NCI-H1417 treated with DMSO at 0.1 percent for 48 hours (cell line): ENCODE measurements around the gene ZNF253.
A peak's percentile ranks its signal among the peaks of the same experiment; 100 is the strongest.
"Not testable (repeated sequence)": the region's sequence is repeated elsewhere in the genome, so short reads cannot be mapped to it uniquely, and the experiment has no call there.

Experiments used
- DNase-seq: peaks from one replicate; lab custom pipeline; 2025; lab: John Stamatoyannopoulos, UW

Gene ZNF253

DNA sequence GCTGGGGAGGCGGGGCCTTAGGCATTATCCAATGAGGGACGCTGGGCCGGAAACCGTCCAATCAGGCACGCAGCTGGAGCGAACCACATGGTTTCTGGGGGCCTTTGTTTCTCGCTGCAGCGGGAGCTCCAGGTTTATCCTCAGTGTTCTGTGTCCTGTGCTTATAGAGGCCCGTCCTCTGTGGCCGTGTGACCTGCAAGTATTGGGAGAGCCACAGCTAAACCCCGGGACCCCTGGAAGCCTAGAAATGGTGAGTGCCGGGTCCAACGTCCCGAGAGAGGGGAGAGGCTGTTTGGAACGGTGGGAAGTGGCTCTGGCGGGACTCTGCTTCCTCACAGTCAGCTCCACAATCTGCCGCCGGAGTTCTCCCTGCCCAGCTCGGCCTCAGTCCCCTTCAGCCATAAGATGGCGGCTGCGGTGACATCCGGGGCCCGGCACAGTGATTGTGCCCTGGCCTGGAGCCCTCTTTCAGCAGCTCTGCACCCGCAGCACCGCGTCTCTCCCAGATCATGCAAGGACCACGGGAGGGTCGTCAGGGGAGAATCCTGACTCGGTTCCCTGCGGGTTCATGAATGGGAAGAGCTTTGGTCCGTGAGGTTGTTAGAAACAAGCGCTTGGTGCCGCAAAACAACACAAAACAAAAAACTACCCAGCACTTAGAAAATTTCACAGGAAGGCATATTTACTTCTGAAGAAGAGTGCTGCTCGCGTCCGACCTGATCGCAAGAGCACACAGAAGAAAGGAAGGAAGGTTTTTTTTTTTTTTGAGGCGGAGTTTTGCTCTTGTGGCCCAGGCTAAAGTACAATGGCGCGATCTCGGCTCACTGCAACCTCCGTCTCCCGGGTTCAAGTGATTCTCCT lies at the start of gene ZNF253:
Gene ZNF253, plus strand, starts transcription at position 133 of the 861 bp plus-strand sequence. Its CDS starts 115 bp downstream, at position 248.
- peak; percentile 86 for DNase-seq

GRCh38 chr19:19816679-19817078 lies 49.0 kb upstream of the ZNF253 start:
- no peak for DNase-seq

- DNase-seq: no peak
Measured at GRCh38 chr19:19817357-19817756, 48.3 kb upstream of the ZNF253 start.

DNA sequence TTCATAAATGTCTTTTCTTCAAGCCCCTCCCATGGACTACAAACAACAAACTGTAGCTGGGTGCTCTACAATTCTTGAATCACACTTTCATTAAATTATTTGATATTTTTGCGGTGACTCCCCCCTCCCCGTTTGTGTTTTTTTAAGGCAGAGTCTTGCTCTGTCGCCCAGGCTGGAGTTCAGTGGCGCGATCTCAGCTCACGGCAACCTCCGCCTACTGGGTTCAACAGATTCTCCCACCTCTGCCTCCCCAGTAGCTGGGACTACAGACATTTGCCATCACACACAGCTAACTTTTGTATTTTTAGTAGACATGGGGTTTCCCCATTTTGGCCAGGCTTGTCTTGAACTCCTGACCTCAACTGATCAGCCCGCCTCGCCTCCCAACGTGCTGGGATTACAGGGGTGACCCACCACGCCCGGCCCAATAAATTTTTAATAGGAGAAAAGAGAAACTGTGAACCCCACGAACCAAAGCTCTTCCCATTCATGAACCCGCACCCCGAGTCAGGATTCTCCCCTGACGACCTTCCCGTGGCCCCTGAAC lies 44.8 kb upstream of the ZNF253 start:
- no peak for DNase-seq

DNA sequence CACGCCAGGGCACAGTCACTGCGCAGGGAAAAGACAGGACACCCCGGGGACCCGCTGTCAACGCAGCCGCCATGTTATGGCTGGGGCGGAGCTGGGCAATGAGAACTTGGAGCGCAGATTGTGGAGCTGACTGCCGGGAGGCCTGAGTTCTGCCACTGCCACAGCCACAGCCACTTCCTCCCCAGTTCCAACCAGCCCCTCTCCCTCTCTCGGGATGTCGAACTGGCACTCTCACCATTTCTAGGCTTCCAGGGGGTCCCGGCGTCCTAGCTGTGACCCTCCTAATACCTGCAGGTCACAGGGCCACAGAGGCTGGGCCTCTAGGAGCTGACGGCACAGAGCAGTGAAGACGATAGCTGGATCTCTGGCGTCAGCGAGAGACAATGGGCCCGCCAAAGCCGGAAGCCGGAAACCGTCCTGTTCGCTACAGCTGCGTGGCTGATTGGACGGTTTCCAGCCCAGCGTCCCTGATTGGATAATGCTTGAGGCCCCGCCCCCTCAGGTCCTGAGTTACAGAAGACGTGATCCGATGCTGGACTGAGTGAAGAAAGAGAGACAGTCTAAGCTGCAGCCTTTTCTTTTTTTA lies 44.2 kb upstream of the ZNF253 start, which contains the start of gene ZNF506:
Gene ZNF506, minus strand, starts transcription at position 385 of the 586 bp plus-strand sequence. Its CDS starts 147 bp downstream, at position 238.
- DNase-seq: peak; percentile 75

DNA sequence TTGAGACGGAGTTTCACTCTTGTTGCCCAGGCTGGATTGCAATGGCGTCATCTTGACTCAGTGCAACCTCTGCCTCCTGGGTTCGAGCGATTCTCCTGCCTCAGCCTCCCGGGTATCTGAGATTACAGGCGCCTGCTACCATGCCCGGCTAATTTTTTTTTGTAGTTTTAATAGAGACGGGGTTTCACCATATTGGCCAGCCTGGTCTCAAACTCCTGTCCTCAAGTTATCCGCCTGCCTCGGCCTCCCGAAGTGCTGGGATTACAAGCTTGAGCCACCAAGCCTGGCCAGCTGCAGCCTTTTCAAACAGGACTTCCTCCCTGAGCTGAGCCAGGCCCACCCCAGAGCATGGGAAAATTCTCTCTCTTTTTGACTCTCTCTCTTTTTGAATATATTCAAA lies 43.7 kb upstream of the ZNF253 start:
- DNase-seq: not testable (repeated sequence)

DNA sequence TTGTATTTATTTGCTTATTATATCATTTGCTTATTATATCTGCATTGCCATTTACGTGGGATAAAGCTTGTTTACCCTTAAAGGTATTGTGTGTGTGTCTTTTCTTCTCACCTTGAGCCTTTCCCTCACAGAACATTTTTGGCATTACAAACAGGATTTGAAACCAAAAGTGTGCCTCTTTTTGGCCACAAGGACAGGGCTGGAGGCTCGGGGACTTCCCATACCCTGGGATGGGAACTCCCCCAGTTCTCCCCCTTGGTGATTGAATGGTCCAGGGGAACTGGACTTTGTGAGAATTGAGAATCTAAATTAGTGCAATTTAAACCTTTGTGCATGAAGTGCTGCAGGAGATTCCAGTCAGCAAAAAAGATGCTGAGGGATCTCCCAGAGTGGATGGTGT lies 41.8 kb upstream of the ZNF253 start:
- DNase-seq: no peak

DNA sequence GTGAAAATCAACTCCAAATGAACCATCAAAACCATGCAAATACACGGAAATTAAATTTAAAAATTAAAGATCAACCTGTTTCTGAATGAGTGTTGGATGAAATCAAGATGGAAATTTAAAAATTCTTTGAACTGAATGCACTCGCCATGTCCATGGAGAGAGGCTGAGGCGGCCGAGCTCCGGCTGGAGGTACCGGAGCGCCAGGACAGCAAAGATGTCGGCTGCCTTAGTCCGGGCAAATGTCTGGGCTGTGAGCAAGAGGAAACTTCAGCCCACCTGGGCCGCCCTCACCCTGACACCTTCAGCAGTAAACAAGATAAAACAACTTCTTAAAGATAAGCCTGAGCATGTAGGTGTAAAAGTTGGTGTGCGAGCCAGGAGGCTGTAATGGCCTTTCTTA lies 38.8 kb upstream of the ZNF253 start:
- DNase-seq: no peak

DNA sequence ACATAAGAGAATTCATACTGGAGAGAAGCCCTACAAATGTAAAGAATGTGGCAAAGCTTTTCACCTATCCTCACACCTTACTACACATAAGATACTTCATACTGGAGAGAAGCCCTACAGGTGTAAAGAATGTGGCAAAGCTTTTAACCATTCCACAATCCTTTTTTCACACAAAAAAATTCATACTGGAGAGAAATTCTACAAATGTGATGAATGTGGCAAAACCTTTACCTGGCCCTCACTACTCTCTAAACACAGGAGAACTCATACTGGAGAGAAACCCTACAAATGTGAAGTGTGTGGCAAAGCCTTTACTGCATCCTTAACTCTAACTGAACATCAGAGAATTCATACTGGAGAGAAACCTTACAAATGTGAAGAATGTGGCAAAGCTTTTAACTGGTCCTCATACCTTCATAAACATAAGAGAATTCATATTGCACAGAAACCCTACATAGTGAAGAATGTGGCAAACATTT lies 30.1 kb upstream of the ZNF253 start:
- DNase-seq: no peak

GRCh38 chr19:19847781-19848180 lies 17.9 kb upstream of the ZNF253 start:
- DNase-seq: no peak

- no peak for DNase-seq
Measured at GRCh38 chr19:19849056-19849455, 16.6 kb upstream of the ZNF253 start.

DNA sequence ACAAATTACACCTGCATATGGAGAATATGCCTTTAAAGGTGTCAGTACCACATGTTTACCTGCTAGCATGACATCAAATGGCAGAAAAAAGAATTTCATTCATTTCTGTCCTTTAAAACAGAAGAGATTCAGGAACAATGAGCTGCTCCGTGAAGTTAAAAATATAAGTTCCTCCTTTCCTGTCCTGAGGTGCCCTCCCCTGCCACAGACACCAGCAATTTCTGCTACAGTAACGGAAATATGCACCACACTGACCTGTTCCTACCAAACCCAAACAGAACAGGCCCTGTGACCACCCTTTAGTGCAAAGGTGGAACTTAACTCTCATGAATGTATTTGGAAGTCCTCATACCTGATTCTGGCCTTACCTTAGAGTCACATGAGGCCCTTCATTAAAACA lies 13.9 kb upstream of the ZNF253 start:
- not testable (repeated sequence) for DNase-seq

DNA sequence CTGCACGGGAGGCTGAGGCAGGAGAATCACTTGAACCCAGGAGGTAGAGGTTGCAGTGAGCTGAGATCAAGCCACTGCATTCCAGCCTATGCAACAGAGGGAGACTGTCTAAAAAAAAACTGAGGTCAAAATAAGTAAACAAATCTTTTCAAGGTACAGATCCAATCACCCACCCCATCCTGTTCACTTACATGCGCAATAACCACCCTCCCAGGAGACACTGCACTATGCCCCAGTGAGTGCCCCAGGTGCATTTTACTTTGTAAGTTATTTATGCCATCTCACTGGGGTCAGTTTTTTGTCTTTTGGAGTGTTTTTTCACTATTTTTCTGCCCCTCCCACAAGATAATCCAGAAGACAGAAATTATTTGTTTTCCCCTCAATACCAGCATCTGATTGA lies 6.9 kb upstream of the ZNF253 start:
- DNase-seq: no peak

GRCh38 chr19:19860756-19861390 lies 4.8 kb upstream of the ZNF253 start:
- no peak for DNase-seq

GRCh38 chr19:19866611-19867248 lies 1.0 kb downstream of the ZNF253 start:
- no peak for DNase-seq

- DNase-seq: not testable (repeated sequence)
Measured at GRCh38 chr19:19870086-19870485, 4.4 kb downstream of the ZNF253 start.

DNA sequence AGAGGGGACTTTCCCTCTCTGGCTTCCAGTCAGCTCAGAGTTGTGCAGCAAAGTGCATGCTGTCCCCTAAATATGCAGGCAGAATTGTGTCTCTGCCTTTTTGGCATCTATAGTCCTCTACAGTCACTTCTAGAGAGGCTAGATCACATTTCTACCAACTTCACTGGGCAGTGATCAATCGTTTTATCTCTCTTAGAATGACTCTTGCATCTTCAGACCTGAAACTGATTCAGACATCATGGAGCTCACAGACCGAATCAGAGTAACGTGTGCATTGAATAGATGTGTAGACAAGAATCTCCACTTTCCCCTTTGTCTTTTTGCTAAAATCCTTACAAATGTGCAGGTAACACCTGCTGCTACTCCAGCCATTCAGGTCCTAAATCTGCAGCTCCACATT lies 6.2 kb downstream of the ZNF253 start:
- no peak for DNase-seq

- DNase-seq: no peak
Measured at GRCh38 chr19:19873381-19873780, 7.7 kb downstream of the ZNF253 start.

- no peak for DNase-seq
Measured at GRCh38 chr19:19877724-19878123, 12.0 kb downstream of the ZNF253 start.

DNA sequence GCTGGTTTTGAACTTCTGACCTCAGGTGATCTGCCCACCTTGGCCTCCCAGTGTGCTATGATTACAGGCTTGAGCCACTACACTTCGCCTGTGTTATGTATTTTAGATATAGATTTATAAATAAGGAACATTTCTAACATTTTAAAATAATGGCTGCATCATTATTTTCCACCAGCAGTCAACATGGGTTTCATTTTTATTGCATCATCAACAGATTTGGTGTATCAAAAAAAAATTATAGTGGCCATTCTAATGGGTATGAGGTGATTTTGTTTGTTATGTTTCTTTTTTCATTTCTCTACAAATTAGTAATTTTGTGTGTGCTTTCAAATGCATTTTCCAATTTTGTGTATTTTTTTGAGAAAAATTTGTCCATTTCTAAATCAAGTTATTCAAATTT lies 18.9 kb downstream of the ZNF253 start:
- no peak for DNase-seq

DNA sequence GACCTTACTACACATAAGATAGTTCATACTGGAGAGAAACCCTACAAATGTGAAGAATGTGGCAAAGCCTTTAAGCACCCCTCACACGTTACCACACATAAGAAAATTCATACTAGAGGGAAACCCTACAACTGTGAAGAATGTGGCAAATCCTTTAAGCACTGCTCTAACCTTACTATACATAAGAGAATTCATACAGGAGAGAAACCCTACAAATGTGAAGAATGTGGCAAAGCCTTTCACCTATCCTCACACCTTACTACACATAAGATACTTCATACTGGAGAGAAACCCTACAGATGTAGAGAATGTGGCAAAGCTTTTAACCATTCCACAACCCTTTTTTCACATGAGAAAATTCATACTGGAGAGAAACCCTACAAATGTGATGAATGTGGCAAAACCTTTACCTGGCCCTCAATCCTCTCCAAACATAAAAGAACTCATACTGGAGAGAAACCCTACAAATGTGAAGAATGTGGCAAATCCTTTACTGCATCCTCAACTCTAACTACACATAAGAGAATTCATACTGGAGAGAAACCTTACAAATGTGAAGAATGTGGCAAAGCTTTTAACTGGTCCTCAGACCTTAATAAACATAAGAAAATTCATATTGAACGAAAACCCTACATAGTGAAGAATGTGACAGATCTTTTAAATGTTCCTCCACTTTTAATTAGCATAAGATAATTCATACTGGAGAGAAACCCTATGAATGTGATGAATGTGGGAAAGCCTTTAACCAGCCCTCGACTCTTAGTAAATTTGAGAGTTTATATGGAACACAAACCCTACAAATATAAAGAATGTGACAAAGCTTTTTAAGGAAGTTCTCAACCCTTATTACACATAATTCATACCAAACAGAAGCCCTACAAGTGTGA lies 26.6 kb downstream of the ZNF253 start:
- DNase-seq: not testable (repeated sequence)
